Measurements from ENCODE around the gene PTGES3. TPM values are rescaled to one million over a fixed set of nuclear protein-coding genes. Genes with fewer than 3 reads are reported as not detected.
A peak's percentile ranks its signal among the peaks of the same experiment; 100 is the strongest.

PTGES3 gene
- total and polyA plus RNA-seq, 2 of the 8 experiments (the other 6 are each of a cell fraction or from before 2014, with no cell fraction given): 111 to 464 TPM

DNA sequence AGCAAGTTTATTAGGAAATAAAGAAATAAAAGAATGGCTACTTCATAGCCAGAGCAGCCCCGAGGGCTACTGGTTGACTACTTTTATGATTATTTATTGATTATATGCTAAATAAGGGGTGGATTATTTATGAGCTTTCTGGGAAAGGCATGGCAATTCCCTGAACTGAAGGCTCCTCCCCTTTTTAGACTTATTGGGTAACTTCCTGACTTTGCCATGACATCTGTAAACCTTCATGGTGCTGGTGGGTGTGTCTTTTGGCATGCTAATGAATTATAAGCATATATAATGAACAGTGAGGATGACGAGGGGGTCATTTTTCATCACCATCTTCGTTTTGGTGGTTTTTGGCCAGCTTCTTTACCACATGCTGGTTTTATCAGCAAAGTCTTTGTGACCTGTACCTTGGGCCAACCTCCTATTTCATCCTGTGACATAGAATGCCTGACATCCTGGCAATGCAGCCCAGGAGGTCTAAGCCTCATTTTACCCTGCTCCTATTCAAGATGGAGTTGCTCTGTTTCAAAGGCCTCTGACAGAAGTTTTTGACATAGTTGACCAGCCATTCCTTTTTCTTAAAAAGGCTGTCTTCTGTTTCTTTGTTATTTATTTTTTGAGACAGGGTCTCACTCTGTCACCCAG lies 11.1 kb upstream of the PTGES3 start:
- Histone ChIP-seq H3K27ac (ENCODE audit: low read depth, low read length) (no peak overlapping the region), H4K91ac (replicated peaks; ENCODE audit: insufficient read length, low read length) (no peak overlapping the region), H2BK5ac (ENCODE audit: low read depth, low read length) (no peak overlapping the region), H4K20me1 (replicated peaks in 1 of 2; ENCODE audit: control insufficient read depth in 1 of 2, insufficient read depth in 2 of 2, low read length in 2 of 2) (no peaks in the 10 kb centered on the region), H3K4me2 (ENCODE audit: insufficient read depth in 1 of 2, low read depth in 2 of 2, low read length in 2 of 2) (no peak overlapping the region), H2BK12ac (ENCODE audit: low read depth, low read length) (peak overlapping the region; percentile 68), H3K9ac (replicated peaks in 1 of 4; ENCODE audit: extremely low read depth in 1 of 4, low read depth in 3 of 4, low read length in 3 of 4) (no peak overlapping the region), H3K4me3 (ENCODE audit: extremely low read depth in 1 of 4, insufficient read depth in 2 of 4, low read depth in 3 of 4, low read length in 4 of 4) (no peak overlapping the region), H3K4ac (replicated peaks; ENCODE audit: insufficient read length, low read depth, low read length) (no peak overlapping the region), H3K23ac (ENCODE audit: insufficient read length) (no peak overlapping the region), H2BK15ac (ENCODE audit: low read length) (peak overlapping the region; percentile 40; the same call in 1 of the 2 replicates), H3K9me3 (ENCODE audit: insufficient read depth in 2 of 2, low read depth in 1 of 2, low read length in 1 of 2) (no peaks in the 10 kb centered on the region), H3K79me2 (ENCODE audit: control insufficient read depth in 1 of 2, insufficient read depth in 2 of 2, low read length in 2 of 2) (no peaks in the 10 kb centered on the region), H3K18ac (ENCODE audit: extremely low read depth, low read length) (no peak overlapping the region; the same call in 1 of the 2 replicates), H3K27me3 (replicated peaks in 1 of 4; ENCODE audit: control insufficient read depth in 3 of 4, extremely low read depth in 1 of 4, insufficient read depth in 3 of 4, low read length in 3 of 4) (no peaks in the 10 kb centered on the region), H3K79me1 (ENCODE audit: low read depth, low read length) (no peaks in the 10 kb centered on the region), H3K14ac (ENCODE audit: insufficient read length) (no peak overlapping the region), H3K36me3 (ENCODE audit: control insufficient read depth in 2 of 4, insufficient read depth in 4 of 4, low read length in 3 of 4) (no peaks in the 10 kb centered on the region), H2BK120ac (replicated peaks; ENCODE audit: low read depth, low read length) (no peak overlapping the region), H3K4me1 (replicated peaks in 1 of 4; ENCODE audit: control insufficient read depth in 3 of 4, insufficient read depth in 4 of 4, low read length in 3 of 4) (peaks cover 0 to 6% (median 4%) of the 10 kb centered on the region in 4 experiments; a peak in 5 of 7 replicates), H3K56ac (replicated peaks; ENCODE audit: insufficient read length, low read depth, low read length) (no peak overlapping the region), H3K23me2 (ENCODE audit: low read depth, low read length) (no peaks in the 10 kb centered on the region), H2AK5ac (ENCODE audit: low read depth, low read length) (no peak overlapping the region), H4K8ac (ENCODE audit: extremely low read depth, insufficient read depth, low read length) (no peak overlapping the region), H4K5ac (ENCODE audit: insufficient read length, low read depth, low read length) (no peak overlapping the region), H2AFZ (ENCODE audit: low read length) (no peak overlapping the region), H2BK20ac (ENCODE audit: low read length) (0 out of 2 replicates have a peak overlapping the region, but pooled peaks have one; percentile 48)
- 84% methylated on average over 3 of the region's 3 CpGs; no CpG with 5 or more reads in 1 of the 2 experiments for WGBS, 2 experiments (ENCODE audit: extremely low coverage in 1 of 2, insufficient coverage in 1 of 2, insufficient read length in 1 of 2, insufficient replicate concordance in 2 of 2, low coverage in 1 of 2, low lambda C conversion rate in 2 of 2, missing lambda C conversion rate in 1 of 2)
- FAIRE-seq: no peak
- DNase-seq (ENCODE audit: low read depth in 1 of 2, low spot score in 2 of 2): no peak
- ChIA-PET POLR2A (ENCODE audit: partially characterized antibody) (interaction anchor here (0.6 to 52.4 kb wide), 4 partner anchors 12 to 69 kb away, joined by 3 to 1406 read pairs (median 32); partner anchors contain the start of genes NACA, PRIM1 and PTGES3), CTCF (ENCODE audit: partially characterized antibody) (interaction anchor here (0.6 to 1.4 kb wide), 2 partner anchors 11 to 394 kb away, joined by 3 to 6 read pairs; partner anchors contain the start of gene PTGES3)
- TF ChIP-seq RAD21 (IDR thresholded peaks at IDR 0.05 in 1 of 2, conservative IDR thresholded peaks at IDR 0.05 in 1 of 2; ENCODE audit: low read depth in 2 of 2, low read length in 2 of 2) (no peak), CTBP2 (IDR thresholded peaks at IDR 0.05; ENCODE audit: borderline replicate concordance, insufficient read depth, insufficient read length, low read length) (no peak), SP2 (IDR thresholded peaks at IDR 0.05; ENCODE audit: low read length) (no peak), SP4 (IDR thresholded peaks at IDR 0.05; ENCODE audit: low read length) (no peak), NRF1 (IDR thresholded peaks at IDR 0.05; ENCODE audit: low read depth, low read length) (no peak)
- TF ChIP-seq, protein P1, sequence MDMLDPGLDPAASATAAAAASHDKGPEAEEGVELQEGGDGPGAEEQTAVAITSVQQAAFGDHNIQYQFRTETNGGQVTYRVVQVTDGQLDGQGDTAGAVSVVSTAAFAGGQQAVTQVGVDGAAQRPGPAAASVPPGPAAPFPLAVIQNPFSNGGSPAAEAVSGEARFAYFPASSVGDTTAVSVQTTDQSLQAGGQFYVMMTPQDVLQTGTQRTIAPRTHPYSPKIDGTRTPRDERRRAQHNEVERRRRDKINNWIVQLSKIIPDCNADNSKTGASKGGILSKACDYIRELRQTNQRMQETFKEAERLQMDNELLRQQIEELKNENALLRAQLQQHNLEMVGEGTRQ (IDR thresholded peaks at IDR 0.05; ENCODE audit: low read length): no peak
- TF ChIP-seq, protein P2, sequence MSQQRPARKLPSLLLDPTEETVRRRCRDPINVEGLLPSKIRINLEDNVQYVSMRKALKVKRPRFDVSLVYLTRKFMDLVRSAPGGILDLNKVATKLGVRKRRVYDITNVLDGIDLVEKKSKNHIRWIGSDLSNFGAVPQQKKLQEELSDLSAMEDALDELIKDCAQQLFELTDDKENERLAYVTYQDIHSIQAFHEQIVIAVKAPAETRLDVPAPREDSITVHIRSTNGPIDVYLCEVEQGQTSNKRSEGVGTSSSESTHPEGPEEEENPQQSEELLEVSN (IDR thresholded peaks at IDR 0.05): no peak
